MM.1S (cell line): ENCODE results near the gene FOXK1.

Experiments
- CTCF ChIP-seq: fragments of 300-600 bp; sonication (generic); IDR thresholded peaks from 2 replicates; pipeline ENCODE4 v1.5.1; 2016; ENCODE audit warnings: antibody characterized with exemption, low read length, mixed read lengths
- EZH2 ChIP-seq: fragments of 300-600 bp; sonication (generic); optimal IDR thresholded peaks from 2 replicates; pipeline ENCODE3; 2017; ENCODE audit warnings: low read depth, mild to moderate bottlenecking, antibody characterized with exemption, low read length, mixed read lengths
- EZH2phosphoT487 ChIP-seq: fragments of 300-600 bp; sonication (generic); IDR thresholded peaks from 2 replicates; pipeline ENCODE4 v1.6.1; 2018; ENCODE audit warnings: antibody characterized with exemption, low read length

GRCh38 chr7:4642468-4643203 is 39.5 kb upstream of the FOXK1 start:
- TF ChIP-seq EZH2 (no peak), CTCF (no peak), EZH2phosphoT487 (no peak)
